HepG2 (cell line): ENCODE results near the gene ELFN1. TPM values are rescaled to one million over a fixed set of nuclear protein-coding genes. Genes with fewer than 3 reads are reported as not detected.

Source experiments
- EED ChIP-seq: sonication (generic); formaldehyde crosslinking; IDR thresholded peaks from 2 replicates; pipeline ENCODE4 v1.5.0; 2020; ENCODE audit warnings: mild to moderate bottlenecking, missing genetic modification reagents
- GABPB1 ChIP-seq: IDR thresholded peaks from 2 replicates; pipeline ENCODE4 v1.6.1; 2016; ENCODE audit warnings: mild to moderate bottlenecking, missing genetic modification reagents, moderate library complexity, missing compliant biosample characterization
- MXI1 ChIP-seq: IDR thresholded peaks from 3 replicates; pipeline ENCODE4 v1.6.1; 2012; ENCODE audit warnings: low read depth, low read length, inconsistent platforms, borderline replicate concordance
- RARA ChIP-seq: IDR thresholded peaks from 2 replicates; pipeline ENCODE4 v1.6.1; 2016; ENCODE audit warnings: missing genetic modification reagents, missing compliant biosample characterization
- SMAD9 ChIP-seq: sonication (generic); formaldehyde crosslinking; IDR thresholded peaks from 2 replicates; pipeline ENCODE4 v1.5.1; 2020; ENCODE audit warnings: mild to moderate bottlenecking, missing genetic modification reagents
- TBP ChIP-seq: sonication (generic); formaldehyde crosslinking; IDR thresholded peaks from 2 replicates; pipeline ENCODE4 v1.5.0; 2020; ENCODE audit warnings: missing genetic modification reagents
- TEAD3 ChIP-seq: optimal IDR thresholded peaks from 2 replicates; pipeline ENCODE3; 2016; ENCODE audit warnings: borderline replicate concordance
- polyA plus RNA-seq, 8 experiments: library from polyadenylated mRNA; depleted of rRNA in 3 of 8; stranded (reverse) in 7 of 8; unstranded in 1 of 8; fragments of >200 nt; fragmentation: Illumina TruSeq in 4 of 8; extraction: Trizol in 4 of 8; gene quantifications; 2 replicates each; pipeline versions ENCODE4 v1.2.1 to v1.2.3, GENCODE V29; 2011 to 2016; ENCODE audit warnings: low read depth in 4 of 8, missing spikeins in 1 of 8, mixed read lengths in 1 of 8; ENCODE audit not compliant: insufficient read depth in 1 of 8
- total RNA-seq, 5 experiments: library from RNA; depleted of rRNA; stranded (reverse); fragments of >200 nt; fragmentation: Illumina TruSeq; extraction: Trizol; gene quantifications; 2 replicates each; pipeline ENCODE4 v1.2.3, GENCODE V29; 2016; ENCODE audit warnings: low read depth in 1 of 5
- TF ChIP-seq, protein P1 (sequence below): IDR thresholded peaks from 2 replicates; pipeline ENCODE4 v1.6.1; 2016; ENCODE audit warnings: low read depth, control low read depth
- TF ChIP-seq, protein P2 (sequence below), 2 experiments: sonication (generic) in 1 of 2; formaldehyde crosslinking in 1 of 2; IDR thresholded peaks; 2 replicates each; pipeline versions ENCODE4 v1.5.1 to v1.6.1; 2011 to 2020; ENCODE audit warnings: borderline replicate concordance in 1 of 2, low read depth in 1 of 2, low read length in 1 of 2, mild to moderate bottlenecking in 1 of 2, missing genetic modification reagents in 1 of 2, moderate library complexity in 1 of 2
- TF ChIP-seq, protein P3 (sequence below): sonication (generic); formaldehyde crosslinking; IDR thresholded peaks from 2 replicates; pipeline ENCODE4 v1.4.0; 2020; ENCODE audit warnings: low read depth, missing genetic modification reagents
- TF ChIP-seq, protein P4 (sequence below): sonication (generic); formaldehyde crosslinking; conservative IDR thresholded peaks from 2 replicates; pipeline ENCODE4 v1.8.0; 2022; ENCODE audit warnings: mild to moderate bottlenecking, moderate library complexity, missing genetic modification reagents
- TF ChIP-seq, protein P5 (sequence below): sonication (generic); formaldehyde crosslinking; IDR thresholded peaks from 2 replicates; pipeline ENCODE4 v1.4.0; 2020; ENCODE audit warnings: missing genetic modification reagents, borderline replicate concordance

ELFN1 gene
- total and polyA plus RNA-seq, 2 of the 13 experiments (the other 11 are each of a cell fraction or from before 2014, with no cell fraction given): 0.13 to 0.18 TPM

DNA sequence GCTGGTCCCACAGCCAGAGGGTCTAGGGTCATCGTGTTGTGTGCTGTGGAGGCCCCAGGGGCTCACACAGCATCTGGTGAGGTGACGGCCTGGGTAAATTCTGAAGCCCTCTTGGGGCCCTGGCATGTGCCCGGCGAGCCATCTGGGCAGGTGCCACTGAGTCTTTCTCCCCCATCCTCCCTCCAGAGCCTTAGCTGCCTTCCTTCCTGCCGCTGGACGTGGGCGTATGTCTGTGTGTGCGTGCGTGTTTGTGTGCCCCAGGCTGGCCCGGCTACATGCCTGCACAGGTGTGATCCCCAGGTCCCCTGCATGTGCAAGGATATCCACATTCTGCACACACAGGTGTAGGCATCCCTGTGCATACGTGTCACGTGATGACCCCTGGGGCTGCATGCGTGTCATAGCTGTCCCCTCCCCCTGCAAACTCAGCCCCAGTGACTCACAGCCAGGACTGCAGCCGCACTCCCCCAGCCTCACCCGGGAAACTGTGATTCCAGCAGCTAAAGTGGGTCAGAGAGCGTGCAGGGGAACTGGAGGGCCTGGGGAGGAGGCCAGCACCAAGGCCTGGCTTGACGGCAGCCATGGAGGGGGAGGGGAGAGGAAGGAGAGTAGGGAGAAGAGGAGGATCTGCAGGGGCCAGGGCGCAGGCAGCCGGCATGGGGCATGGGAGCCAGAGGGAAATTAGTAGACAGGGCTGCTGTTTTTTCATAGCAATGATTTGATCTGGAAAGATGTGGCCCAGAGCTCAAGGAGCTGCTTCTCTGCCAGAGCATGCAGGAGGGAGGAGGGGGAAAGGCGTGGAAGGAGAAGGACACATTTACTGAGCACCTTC is 46.4 kb downstream of the ELFN1 start (continued):
- TF ChIP-seq SMAD9 (CRISPR knock-in tag): no peak
- peak; percentile 80 for TF ChIP-seq RARA (CRISPR knock-in tag)
- TF ChIP-seq GABPB1: peak; percentile 24; the same call in 1 of the 2 replicates
- TF ChIP-seq EED (CRISPR knock-in tag): peak; percentile 42; the same call in 1 of the 2 replicates
- TF ChIP-seq, protein P1, sequence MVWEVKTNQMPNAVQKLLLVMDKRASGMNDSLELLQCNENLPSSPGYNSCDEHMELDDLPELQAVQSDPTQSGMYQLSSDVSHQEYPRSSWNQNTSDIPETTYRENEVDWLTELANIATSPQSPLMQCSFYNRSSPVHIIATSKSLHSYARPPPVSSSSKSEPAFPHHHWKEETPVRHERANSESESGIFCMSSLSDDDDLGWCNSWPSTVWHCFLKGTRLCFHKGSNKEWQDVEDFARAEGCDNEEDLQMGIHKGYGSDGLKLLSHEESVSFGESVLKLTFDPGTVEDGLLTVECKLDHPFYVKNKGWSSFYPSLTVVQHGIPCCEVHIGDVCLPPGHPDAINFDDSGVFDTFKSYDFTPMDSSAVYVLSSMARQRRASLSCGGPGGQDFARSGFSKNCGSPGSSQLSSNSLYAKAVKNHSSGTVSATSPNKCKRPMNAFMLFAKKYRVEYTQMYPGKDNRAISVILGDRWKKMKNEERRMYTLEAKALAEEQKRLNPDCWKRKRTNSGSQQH (CRISPR knock-in tag): no peak
- no peak for TF ChIP-seq MXI1
- TF ChIP-seq, protein P2, sequence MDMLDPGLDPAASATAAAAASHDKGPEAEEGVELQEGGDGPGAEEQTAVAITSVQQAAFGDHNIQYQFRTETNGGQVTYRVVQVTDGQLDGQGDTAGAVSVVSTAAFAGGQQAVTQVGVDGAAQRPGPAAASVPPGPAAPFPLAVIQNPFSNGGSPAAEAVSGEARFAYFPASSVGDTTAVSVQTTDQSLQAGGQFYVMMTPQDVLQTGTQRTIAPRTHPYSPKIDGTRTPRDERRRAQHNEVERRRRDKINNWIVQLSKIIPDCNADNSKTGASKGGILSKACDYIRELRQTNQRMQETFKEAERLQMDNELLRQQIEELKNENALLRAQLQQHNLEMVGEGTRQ (IDR thresholded peaks at IDR 0.05; ENCODE audit: low read depth, low read length): peak; percentile 90
- TF ChIP-seq, protein P2 (CRISPR knock-in tag; IDR thresholded peaks at IDR 0.05; ENCODE audit: borderline replicate concordance): peak; percentile 87; the same call in 1 of the 2 replicates
- no peak for TF ChIP-seq TBP
- TF ChIP-seq, protein P3, sequence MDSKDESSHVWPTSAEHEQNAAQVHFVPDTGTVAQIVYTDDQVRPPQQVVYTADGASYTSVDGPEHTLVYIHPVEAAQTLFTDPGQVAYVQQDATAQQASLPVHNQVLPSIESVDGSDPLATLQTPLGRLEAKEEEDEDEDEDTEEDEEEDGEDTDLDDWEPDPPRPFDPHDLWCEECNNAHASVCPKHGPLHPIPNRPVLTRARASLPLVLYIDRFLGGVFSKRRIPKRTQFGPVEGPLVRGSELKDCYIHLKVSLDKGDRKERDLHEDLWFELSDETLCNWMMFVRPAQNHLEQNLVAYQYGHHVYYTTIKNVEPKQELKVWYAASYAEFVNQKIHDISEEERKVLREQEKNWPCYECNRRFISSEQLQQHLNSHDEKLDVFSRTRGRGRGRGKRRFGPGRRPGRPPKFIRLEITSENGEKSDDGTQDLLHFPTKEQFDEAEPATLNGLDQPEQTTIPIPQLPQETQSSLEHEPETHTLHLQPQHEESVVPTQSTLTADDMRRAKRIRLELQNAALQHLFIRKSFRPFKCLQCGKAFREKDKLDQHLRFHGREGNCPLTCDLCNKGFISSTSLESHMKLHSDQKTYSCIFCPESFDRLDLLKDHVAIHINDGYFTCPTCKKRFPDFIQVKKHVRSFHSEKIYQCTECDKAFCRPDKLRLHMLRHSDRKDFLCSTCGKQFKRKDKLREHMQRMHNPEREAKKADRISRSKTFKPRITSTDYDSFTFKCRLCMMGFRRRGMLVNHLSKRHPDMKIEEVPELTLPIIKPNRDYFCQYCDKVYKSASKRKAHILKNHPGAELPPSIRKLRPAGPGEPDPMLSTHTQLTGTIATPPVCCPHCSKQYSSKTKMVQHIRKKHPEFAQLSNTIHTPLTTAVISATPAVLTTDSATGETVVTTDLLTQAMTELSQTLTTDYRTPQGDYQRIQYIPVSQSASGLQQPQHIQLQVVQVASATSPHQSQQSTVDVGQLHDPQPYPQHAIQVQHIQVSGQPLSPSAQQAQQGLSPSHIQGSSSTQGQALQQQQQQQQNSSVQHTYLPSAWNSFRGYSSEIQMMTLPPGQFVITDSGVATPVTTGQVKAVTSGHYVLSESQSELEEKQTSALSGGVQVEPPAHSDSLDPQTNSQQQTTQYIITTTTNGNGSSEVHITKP: no peak
- TF ChIP-seq, protein P4, sequence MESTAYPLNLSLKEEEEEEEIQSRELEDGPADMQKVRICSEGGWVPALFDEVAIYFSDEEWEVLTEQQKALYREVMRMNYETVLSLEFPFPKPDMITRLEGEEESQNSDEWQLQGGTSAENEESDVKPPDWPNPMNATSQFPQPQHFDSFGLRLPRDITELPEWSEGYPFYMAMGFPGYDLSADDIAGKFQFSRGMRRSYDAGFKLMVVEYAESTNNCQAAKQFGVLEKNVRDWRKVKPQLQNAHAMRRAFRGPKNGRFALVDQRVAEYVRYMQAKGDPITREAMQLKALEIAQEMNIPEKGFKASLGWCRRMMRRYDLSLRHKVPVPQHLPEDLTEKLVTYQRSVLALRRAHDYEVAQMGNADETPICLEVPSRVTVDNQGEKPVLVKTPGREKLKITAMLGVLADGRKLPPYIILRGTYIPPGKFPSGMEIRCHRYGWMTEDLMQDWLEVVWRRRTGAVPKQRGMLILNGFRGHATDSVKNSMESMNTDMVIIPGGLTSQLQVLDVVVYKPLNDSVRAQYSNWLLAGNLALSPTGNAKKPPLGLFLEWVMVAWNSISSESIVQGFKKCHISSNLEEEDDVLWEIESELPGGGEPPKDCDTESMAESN (CRISPR knock-in tag): 0 out of 2 replicates have a peak, but pooled peaks have one; percentile 16
- TF ChIP-seq, protein P5, sequence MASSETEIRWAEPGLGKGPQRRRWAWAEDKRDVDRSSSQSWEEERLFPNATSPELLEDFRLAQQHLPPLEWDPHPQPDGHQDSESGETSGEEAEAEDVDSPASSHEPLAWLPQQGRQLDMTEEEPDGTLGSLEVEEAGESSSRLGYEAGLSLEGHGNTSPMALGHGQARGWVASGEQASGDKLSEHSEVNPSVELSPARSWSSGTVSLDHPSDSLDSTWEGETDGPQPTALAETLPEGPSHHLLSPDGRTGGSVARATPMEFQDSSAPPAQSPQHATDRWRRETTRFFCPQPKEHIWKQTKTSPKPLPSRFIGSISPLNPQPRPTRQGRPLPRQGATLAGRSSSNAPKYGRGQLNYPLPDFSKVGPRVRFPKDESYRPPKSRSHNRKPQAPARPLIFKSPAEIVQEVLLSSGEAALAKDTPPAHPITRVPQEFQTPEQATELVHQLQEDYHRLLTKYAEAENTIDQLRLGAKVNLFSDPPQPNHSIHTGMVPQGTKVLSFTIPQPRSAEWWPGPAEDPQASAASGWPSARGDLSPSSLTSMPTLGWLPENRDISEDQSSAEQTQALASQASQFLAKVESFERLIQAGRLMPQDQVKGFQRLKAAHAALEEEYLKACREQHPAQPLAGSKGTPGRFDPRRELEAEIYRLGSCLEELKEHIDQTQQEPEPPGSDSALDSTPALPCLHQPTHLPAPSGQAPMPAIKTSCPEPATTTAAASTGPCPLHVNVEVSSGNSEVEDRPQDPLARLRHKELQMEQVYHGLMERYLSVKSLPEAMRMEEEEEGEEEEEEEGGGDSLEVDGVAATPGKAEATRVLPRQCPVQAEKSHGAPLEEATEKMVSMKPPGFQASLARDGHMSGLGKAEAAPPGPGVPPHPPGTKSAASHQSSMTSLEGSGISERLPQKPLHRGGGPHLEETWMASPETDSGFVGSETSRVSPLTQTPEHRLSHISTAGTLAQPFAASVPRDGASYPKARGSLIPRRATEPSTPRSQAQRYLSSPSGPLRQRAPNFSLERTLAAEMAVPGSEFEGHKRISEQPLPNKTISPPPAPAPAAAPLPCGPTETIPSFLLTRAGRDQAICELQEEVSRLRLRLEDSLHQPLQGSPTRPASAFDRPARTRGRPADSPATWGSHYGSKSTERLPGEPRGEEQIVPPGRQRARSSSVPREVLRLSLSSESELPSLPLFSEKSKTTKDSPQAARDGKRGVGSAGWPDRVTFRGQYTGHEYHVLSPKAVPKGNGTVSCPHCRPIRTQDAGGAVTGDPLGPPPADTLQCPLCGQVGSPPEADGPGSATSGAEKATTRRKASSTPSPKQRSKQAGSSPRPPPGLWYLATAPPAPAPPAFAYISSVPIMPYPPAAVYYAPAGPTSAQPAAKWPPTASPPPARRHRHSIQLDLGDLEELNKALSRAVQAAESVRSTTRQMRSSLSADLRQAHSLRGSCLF (CRISPR knock-in tag): no peak
- TF ChIP-seq TEAD3 (CRISPR knock-in tag): peak; percentile 67
